ENCODE results near the gene ZNF311. TPM values are rescaled to one million over a fixed set of nuclear protein-coding genes. Genes with fewer than 3 reads are reported as not detected.

Gene ZNF311
- total RNA-seq, 1 donor from 2014 or later: 0.80 TPM

DNA sequence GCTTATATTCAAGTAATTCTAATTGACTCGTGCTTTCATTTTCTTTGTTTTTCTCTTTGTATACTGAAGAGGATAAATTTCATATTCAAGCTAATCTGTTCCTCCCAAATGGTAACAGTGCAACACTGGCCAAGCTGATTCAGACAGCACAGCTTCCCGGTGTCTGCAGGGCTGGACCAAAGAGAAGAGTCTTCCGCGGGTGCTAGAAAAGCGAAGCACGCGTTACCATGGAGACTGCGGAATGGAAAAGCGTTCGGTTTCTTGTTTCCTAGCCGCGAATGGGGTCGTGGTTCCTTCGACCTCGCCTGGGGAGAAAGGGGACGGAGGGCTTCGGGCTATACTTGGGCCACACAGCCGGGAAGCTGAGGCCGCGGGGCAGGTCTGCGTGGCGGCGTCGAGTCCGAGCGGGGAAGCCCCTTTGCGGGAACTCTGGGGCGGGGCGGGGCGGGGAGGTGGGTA is 6.2 kb upstream of the ZNF311 start:
- peak overlapping the region; percentile 67 for H3K27ac Mint-ChIP-seq
- peak; percentile 50 for DNase-seq (ENCODE audit: low spot score)
- peak overlapping the region; percentile 84 for H3K4me3 Mint-ChIP-seq
- peaks cover under 1% of the 10 kb centered on the region for H3K9me3 Mint-ChIP-seq
- peaks cover 27% of the 10 kb centered on the region for H3K4me1 Mint-ChIP-seq (ENCODE audit: low read depth)
- intact Hi-C loops (cut with micrococcal nuclease): loop anchor here (10.0 kb wide), 2 partner anchors 147 to 877 kb away; no protein-coding TSS in a partner anchor
- H3K36me3 Mint-ChIP-seq (ENCODE audit: low read depth): peaks cover 1% of the 10 kb centered on the region
- peaks cover 14% of the 10 kb centered on the region for H3K27me3 Mint-ChIP-seq (ENCODE audit: insufficient read depth)

DNA sequence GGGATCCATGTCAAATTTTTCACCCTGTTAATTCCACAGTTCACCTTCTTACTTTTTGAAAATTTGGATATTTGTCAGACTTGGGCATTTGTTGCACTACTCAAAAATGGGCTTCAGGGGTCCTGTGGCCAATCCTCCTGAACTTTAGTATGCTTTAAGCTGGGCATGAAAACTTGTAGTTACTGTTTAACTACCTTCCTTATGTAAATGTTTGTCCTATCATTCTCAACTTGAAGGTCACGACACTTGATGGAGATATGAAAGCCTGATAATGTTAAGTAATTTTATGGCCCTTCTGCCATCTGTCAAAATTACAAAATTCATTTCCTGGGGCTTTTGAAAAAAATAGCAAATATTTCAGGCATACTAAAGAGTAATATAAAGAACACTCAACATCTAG is 4.2 kb upstream of the ZNF311 start:
- DNase-seq (ENCODE audit: low spot score): no peak
- Mint-ChIP-seq H3K9me3 (peaks cover 15% of the 10 kb centered on the region), H3K4me1 (ENCODE audit: low read depth) (peaks cover 40% of the 10 kb centered on the region), H3K27ac (no peak overlapping the region), H3K36me3 (ENCODE audit: low read depth) (peaks cover 14% of the 10 kb centered on the region), H3K4me3 (no peak overlapping the region), H3K27me3 (ENCODE audit: insufficient read depth) (peaks cover 17% of the 10 kb centered on the region)
- intact Hi-C loops (cut with micrococcal nuclease): no loop called here

DNA sequence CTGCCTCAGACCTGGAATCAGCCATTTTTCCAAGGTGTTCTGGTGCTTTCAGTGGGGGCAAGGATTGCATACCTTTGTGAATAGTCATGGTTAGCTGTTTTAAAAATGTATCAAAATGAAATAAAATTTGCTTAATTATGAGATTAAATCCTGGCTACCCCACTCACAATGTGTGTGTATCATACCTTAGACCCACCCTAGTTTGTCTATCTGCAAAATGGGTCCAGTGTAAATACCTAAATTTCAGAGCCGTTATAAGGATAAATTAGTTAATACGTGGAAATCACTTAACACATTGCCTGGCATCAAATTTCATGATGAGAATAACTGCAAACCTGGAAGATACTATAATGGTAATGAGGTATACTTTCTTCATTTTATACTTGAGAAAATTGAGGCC is 3.0 kb upstream of the ZNF311 start:
- Mint-ChIP-seq H3K9me3 (peaks cover 15% of the 10 kb centered on the region), H3K27ac (no peak overlapping the region), H3K4me1 (ENCODE audit: low read depth) (peaks cover 40% of the 10 kb centered on the region), H3K36me3 (ENCODE audit: low read depth) (peaks cover 17% of the 10 kb centered on the region), H3K27me3 (ENCODE audit: insufficient read depth) (peaks cover 13% of the 10 kb centered on the region), H3K4me3 (no peak overlapping the region)
- DNase-seq (ENCODE audit: low spot score): no peak
- intact Hi-C loops (cut with micrococcal nuclease): no loop called here

DNA sequence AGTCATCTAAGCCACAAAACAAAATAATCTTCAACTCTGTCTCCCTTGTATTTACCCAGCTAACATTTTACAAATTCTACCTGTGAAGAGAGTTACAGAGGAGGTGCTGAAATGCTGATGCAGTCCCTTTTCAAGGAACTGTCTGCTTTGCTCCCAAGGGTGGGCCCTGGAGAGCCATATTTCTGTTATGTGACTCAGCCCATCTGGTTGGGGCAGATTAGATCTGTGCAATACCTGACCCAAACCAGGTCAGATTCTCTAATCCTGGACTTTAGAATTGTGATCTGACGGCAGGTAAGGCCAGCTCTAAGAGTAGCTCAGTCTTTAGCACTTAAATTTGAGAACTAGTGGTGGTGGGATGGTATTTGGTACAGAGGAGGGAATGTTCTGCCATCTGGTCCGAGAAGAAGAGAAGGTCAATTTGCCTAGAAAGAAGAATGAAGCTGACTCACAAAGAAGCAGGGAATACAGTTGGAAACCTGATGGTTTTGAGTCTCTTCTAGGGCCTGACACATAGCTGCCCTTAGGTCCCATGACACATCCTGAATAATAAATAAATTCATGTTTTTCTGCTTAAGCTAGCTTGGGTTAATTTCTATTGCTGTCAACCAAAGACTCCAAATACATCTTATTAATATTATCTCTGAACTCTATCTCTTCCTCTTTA is 8.1 kb downstream of the ZNF311 start:
- Mint-ChIP-seq H3K36me3 (ENCODE audit: low read depth) (no peaks in the 10 kb centered on the region), H3K9me3 (no peaks in the 10 kb centered on the region), H3K4me3 (no peak overlapping the region), H3K27me3 (ENCODE audit: insufficient read depth) (peaks cover 13% of the 10 kb centered on the region), H3K4me1 (ENCODE audit: low read depth) (no peaks in the 10 kb centered on the region), H3K27ac (no peak overlapping the region)
- no peak for DNase-seq (ENCODE audit: low spot score)
- intact Hi-C loops (cut with micrococcal nuclease): no loop called here

DNA sequence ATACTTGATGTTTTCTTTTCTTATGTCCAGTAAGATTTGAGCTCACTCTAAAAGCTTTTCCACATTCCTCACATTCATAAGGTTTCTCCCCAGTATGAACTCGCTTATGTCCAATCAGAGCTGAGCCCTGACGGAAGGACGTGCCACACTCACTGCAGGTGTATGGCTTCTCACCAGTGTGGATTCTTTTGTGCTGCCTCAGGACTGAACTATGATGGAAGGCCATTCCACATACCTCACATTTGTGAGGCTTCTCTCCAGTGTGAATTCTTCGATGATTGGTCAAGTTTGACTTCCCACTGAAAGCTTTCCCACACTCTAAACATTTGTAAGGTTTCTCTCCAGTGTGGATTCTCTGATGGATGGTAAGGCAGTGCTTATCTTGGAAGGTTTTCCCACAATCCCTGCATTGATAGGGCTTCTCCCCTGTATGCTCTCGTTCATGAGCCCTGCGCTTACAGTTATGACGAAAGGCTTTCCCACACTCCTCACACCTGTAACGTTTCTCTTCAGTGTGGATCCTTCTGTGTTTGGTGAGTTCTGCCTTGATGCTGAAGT is 9.9 kb downstream of the ZNF311 start:
- H3K4me3 Mint-ChIP-seq: no peak overlapping the region

DNA sequence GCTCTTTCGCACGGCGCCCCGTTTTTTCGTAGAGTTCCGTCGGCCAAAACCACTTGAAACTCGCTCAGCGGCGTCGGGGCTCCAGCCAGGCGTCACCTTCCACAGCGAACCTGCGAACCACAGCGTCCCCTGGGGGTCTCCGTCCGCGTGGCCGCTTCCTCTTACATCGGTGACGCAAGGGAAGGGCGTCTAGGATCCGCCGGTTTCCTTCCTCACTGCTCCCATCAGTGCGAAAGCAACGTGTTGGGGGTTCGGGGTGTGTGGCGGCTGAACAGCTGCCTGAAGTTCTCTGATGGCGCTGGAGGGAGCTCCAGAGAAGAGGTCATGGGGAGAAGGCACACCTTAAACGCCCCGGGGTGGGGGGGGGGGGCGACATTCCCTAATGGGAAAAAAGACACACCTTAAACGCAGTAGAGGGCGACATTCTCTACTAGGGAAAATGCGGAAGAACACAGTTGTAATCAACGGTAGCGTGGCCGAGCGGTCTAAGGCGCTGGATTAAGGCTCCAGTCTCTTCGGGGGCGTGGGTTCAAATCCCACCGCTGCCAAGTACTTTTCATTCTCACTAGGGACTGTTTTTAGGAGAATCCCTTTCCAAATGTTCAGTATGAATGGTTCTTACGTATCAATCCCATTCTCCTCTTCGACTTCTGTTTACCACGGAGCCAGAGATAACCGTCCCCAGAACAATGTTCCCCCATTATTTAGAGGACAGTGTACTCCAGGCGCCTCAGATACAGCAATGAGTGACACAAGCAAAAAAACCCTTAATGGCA is 16.4 kb downstream of the ZNF311 start:
- intact Hi-C loops (cut with micrococcal nuclease): loop anchor here (1.0 to 10.0 kb wide), 2 partner anchors 514 to 1516 kb away; no protein-coding TSS in a partner anchor
- no peaks in the 10 kb centered on the region for H3K36me3 Mint-ChIP-seq (ENCODE audit: low read depth)
- peaks cover 31% of the 10 kb centered on the region for H3K4me1 Mint-ChIP-seq (ENCODE audit: low read depth)
- peak overlapping the region; percentile 34 for H3K27ac Mint-ChIP-seq
- peak; percentile 52 for DNase-seq (ENCODE audit: low spot score)
- no peaks in the 10 kb centered on the region for H3K9me3 Mint-ChIP-seq
- peaks cover 28% of the 10 kb centered on the region for H3K27me3 Mint-ChIP-seq (ENCODE audit: insufficient read depth)
- peak overlapping the region; percentile 82 for H3K4me3 Mint-ChIP-seq

More for the DNA sequence above, 9.9 kb downstream of the ZNF311 start:
- Mint-ChIP-seq H3K27ac (no peak overlapping the region), H3K9me3 (no peaks in the 10 kb centered on the region), H3K27me3 (ENCODE audit: insufficient read depth) (peaks cover 15% of the 10 kb centered on the region), H3K36me3 (ENCODE audit: low read depth) (no peaks in the 10 kb centered on the region), H3K4me1 (ENCODE audit: low read depth) (no peaks in the 10 kb centered on the region)
- DNase-seq (ENCODE audit: low spot score): no peak
- intact Hi-C loops (cut with micrococcal nuclease): no loop called here

DNA sequence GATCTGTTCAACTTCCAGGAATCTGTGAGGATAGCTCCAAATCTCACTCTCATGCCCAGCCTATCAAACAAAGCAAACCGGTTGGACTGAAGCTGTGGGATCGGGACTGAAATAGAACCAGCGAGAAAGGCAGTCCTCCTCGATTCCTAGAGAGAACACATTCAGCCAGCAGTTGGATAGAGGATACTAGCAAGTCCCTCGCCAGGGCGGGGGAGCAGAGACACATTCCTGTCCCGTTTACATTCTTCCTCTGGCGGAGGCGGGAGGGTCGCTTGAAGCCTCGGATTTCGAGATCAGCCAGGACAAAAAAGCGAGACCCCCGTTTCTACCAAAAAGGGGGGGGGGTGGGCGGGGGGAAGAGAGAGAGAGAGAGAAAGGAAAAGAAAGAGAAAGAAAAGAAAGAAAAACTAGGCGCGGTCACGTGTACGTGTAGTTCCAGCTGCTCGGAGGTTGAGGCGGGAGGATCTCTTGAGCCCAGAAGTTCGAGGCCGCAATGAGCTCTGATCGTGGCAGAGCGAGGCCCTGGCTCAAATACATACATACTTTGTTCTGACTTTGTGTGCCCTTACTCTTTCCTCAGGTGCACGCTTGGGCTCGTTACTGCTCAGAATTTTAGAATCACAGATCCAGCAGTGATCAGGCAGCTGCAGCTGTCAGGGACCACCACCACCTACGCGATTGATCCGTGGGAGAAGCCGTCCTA is 19.5 kb downstream of the ZNF311 start:
- no peak for DNase-seq (ENCODE audit: low spot score)
- intact Hi-C loops (cut with micrococcal nuclease): loop anchor here (10.0 kb wide), 1 partner anchor 511 kb away; no protein-coding TSS in a partner anchor
- H3K4me3 Mint-ChIP-seq: peak overlapping the region; percentile 80
- no peaks in the 10 kb centered on the region for H3K36me3 Mint-ChIP-seq (ENCODE audit: low read depth)
- H3K27me3 Mint-ChIP-seq (ENCODE audit: insufficient read depth): peaks cover 32% of the 10 kb centered on the region
- no peaks in the 10 kb centered on the region for H3K9me3 Mint-ChIP-seq
- H3K27ac Mint-ChIP-seq: no peak overlapping the region
- H3K4me1 Mint-ChIP-seq (ENCODE audit: low read depth): peaks cover 54% of the 10 kb centered on the region

DNA sequence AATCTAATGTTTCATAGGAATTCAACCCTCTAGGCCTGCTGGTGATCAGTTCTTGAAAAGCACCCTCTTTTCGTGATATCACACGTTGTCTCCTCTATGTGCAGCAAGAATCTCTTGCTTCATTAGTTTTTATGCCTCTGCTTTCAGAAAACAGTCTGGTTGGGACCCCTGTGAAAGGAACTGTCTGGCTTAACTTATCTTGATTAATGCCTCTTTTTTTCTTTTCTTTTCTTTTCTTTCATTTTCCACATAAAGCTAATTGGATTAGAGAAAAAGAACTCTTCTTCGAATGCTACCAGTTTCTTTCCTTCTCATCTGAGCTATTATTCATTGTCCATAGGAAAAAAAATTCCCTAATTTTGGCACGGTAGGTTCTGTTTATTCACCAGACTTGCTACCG is 21.3 kb downstream of the ZNF311 start:
- peaks cover 62% of the 10 kb centered on the region for H3K4me1 Mint-ChIP-seq (ENCODE audit: low read depth)
- H3K27me3 Mint-ChIP-seq (ENCODE audit: insufficient read depth): peaks cover 27% of the 10 kb centered on the region
- DNase-seq (ENCODE audit: low spot score): no peak
- H3K4me3 Mint-ChIP-seq: no peak overlapping the region
- intact Hi-C loops (cut with micrococcal nuclease): loop anchor here (5.0 to 10.0 kb wide), 3 partner anchors 509 to 1297 kb away; no protein-coding TSS in a partner anchor
- no peak overlapping the region for H3K27ac Mint-ChIP-seq
- H3K36me3 Mint-ChIP-seq (ENCODE audit: low read depth): no peaks in the 10 kb centered on the region
- H3K9me3 Mint-ChIP-seq: no peaks in the 10 kb centered on the region

DNA sequence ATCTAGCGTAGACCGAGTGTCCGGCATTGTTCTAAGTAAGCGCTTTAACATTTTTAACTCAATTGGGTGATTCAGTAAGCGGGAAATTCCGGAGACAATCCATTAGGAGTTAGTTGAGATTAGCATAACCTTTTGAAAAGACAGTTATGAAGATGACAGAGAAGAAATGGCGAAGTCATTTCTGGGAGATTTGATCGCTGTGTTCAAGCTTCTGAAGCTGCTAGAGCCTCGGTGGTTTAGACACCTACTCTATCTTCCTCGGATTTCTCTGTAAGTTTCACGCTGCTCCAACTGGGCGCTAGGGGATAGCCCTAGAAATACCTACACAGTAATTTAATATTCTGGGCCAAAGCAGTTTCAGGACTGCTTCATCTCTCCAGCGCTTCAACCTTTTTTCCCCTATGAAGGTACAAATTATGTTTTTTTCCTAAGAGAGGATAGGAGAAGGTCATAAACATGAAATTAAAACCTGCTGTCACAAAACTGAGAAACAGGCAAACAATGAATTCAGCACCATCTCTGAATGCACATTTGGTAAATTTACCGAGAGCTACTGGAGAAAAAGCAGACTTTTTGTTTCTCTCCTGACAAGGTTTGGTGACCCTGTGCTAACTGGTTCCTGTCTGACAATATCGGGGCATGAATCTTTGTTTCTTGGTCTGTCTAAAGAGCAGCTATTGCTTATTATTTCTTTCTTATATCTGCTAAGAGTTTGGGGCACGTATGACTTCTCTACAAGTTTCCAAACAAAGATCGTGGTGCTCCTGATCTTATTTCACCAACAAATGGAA is 22.4 kb downstream of the ZNF311 start:
- Mint-ChIP-seq H3K27ac (peak overlapping the region; percentile 37), H3K36me3 (ENCODE audit: low read depth) (no peaks in the 10 kb centered on the region), H3K4me1 (ENCODE audit: low read depth) (peaks cover 55% of the 10 kb centered on the region), H3K4me3 (peak overlapping the region; percentile 90), H3K27me3 (ENCODE audit: insufficient read depth) (peaks cover 22% of the 10 kb centered on the region), H3K9me3 (no peaks in the 10 kb centered on the region)
- intact Hi-C loops (cut with micrococcal nuclease): loop anchor here (1.0 to 10.0 kb wide), 8 partner anchors 34 to 1295 kb away; no protein-coding TSS in a partner anchor
- DNase-seq (ENCODE audit: low spot score): no peak

DNA sequence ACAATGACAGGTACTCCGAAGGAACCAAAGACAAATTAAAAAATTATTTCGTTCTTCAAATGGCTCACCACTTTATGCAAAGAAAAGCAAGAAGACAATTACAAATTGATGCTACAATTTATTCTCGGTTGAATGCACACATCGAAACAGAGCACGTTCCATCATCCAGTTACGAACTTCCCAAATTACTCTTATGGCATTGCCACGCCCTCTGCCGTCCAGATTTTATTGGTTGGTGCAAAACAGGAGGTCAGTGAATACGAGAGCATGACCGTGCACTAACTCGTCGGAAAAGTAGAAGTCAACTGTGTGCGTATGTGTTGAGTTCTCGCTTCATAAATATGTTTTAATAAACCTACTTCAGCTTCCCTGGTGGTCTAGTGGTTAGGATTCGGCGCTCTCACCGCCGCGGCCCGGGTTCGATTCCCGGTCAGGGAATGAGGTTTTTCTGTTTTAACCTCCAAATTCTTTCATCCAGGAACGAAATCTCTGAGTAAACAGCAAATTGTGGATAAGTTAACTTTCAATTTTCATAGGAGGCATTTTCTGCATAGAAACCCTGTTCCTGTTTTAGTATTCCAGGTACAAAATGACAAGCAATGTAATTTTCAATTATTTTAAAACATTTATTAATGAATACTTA is 23.2 kb downstream of the ZNF311 start:
- H3K4me3 Mint-ChIP-seq: peak overlapping the region; percentile 90
- intact Hi-C loops (cut with micrococcal nuclease): loop anchor here (1.0 to 10.0 kb wide), 11 partner anchors 29 to 1295 kb away; no protein-coding TSS in a partner anchor
- no peaks in the 10 kb centered on the region for H3K36me3 Mint-ChIP-seq (ENCODE audit: low read depth)
- peaks cover 22% of the 10 kb centered on the region for H3K27me3 Mint-ChIP-seq (ENCODE audit: insufficient read depth)
- peak; percentile 59 for DNase-seq (ENCODE audit: low spot score)
- H3K4me1 Mint-ChIP-seq (ENCODE audit: low read depth): peaks cover 59% of the 10 kb centered on the region
- H3K9me3 Mint-ChIP-seq: no peaks in the 10 kb centered on the region
- peak overlapping the region; percentile 95 for H3K27ac Mint-ChIP-seq

DNA sequence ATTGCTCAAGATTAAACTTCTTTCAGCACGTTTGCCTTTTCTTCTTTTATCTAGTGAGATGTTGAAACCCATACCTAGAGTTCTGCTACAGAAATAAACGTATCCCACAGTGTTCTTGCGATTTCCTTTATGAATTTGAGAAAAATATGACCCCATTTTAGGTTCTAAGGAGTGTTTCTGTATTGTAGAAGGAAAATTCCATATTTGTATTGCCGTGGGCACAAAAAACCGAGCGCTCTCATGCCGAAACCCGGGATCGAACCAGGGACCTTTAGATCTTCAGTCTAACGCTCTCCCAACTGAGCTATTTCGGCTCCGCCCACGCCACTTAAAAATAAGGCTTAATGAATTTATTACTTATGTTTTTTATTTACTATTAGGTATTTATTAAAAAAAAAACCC is 23.7 kb downstream of the ZNF311 start:
- DNase-seq (ENCODE audit: low spot score): peak; percentile 60
- Mint-ChIP-seq H3K36me3 (ENCODE audit: low read depth) (peaks cover 1% of the 10 kb centered on the region), H3K9me3 (no peaks in the 10 kb centered on the region), H3K4me3 (peak overlapping the region; percentile 90), H3K27ac (peak overlapping the region; percentile 95), H3K27me3 (ENCODE audit: insufficient read depth) (peaks cover 22% of the 10 kb centered on the region), H3K4me1 (ENCODE audit: low read depth) (peaks cover 60% of the 10 kb centered on the region)
- intact Hi-C loops (cut with micrococcal nuclease): loop anchor here (1.0 to 10.0 kb wide), 6 partner anchors 28 to 1294 kb away; no protein-coding TSS in a partner anchor

Measured in activated T-helper 1 cell treated with anti-CD3 and anti-CD28 coated beads, Interleukin-12 subunit alpha, Interleukin-12 subunit beta, Interleukin-2, Interleukin-4 antibody, amounts not matched to agents 30 ng/mL and 10 ng/mL and 1 ng/mL, durations not matched to agents 14 hours and 24 hours and 36 hours (primary cell).